GM18909 (cell line): Measurements from ENCODE around the gene RAB27B.
"Not testable (repeated sequence)": the region's sequence is repeated elsewhere in the genome, so short reads cannot be mapped to it uniquely, and the experiment has no call there.

Experiments
- ATAC-seq: cut with Tn5 transposase; IDR thresholded peaks from one replicate; pipeline ENCODE4 v1.9.1; 2021; ENCODE audit warnings: mild to moderate bottlenecking; ENCODE audit not compliant: unreplicated experiment, poor library complexity

RAB27B gene

GRCh38 chr18:54813977-54814565 is 14.2 kb upstream of the RAB27B start:
- no peak for ATAC-seq

GRCh38 chr18:54815086-54815485 is 13.2 kb upstream of the RAB27B start:
- no peak for ATAC-seq

GRCh38 chr18:54820785-54821275 is 7.4 kb upstream of the RAB27B start:
- not testable (repeated sequence) for ATAC-seq

GRCh38 chr18:54822872-54823845 is 5.1 kb upstream of the RAB27B start:
- ATAC-seq = no peak

GRCh38 chr18:54824761-54825160 is 3.5 kb upstream of the RAB27B start:
- no peak for ATAC-seq

- ATAC-seq = no peak
These were observed 2.5 kb upstream of the RAB27B start for GRCh38 chr18:54825601-54826344.

GRCh38 chr18:54828986-54829385 is 709 bp downstream of the RAB27B start:
- no peak for ATAC-seq

- no peak for ATAC-seq
These were observed 1.6 kb downstream of the RAB27B start for GRCh38 chr18:54829856-54830255.

GRCh38 chr18:54830260-54830659 is 2.0 kb downstream of the RAB27B start:
- no peak for ATAC-seq

- ATAC-seq = no peak
These were observed 2.6 kb downstream of the RAB27B start for GRCh38 chr18:54830866-54831265.

- ATAC-seq = no peak
These were observed 7.7 kb downstream of the RAB27B start for GRCh38 chr18:54835944-54836343.

GRCh38 chr18:54843314-54843713 is 15.0 kb downstream of the RAB27B start:
- no peak for ATAC-seq

- ATAC-seq = no peak
These were observed 17.5 kb downstream of the RAB27B start for GRCh38 chr18:54845787-54846186.

- ATAC-seq = no peak
These were observed 19.8 kb downstream of the RAB27B start for GRCh38 chr18:54848121-54848520.

- ATAC-seq = no peak
These were observed 21.4 kb downstream of the RAB27B start for GRCh38 chr18:54849683-54850082.

- no peak for ATAC-seq
These were observed 22.3 kb downstream of the RAB27B start for GRCh38 chr18:54850598-54850997.

GRCh38 chr18:54852780-54853675 is 24.8 kb downstream of the RAB27B start:
- ATAC-seq = no peak

- not testable (repeated sequence) for ATAC-seq
These were observed 26.8 kb downstream of the RAB27B start for GRCh38 chr18:54855050-54855449.

- no peak for ATAC-seq
These were observed 27.9 kb downstream of the RAB27B start for GRCh38 chr18:54856105-54856646.
